Measurements from ENCODE around the gene YARS1. TPM values are rescaled to one million over a fixed set of nuclear protein-coding genes. Genes with fewer than 3 reads are reported as not detected.
"Not testable (repeated sequence)": the region's sequence is repeated elsewhere in the genome, so short reads cannot be mapped to it uniquely, and the experiment has no call there.

Gene YARS1
- total RNA-seq, 1 experiment from 2014 or later: 118 TPM

DNA sequence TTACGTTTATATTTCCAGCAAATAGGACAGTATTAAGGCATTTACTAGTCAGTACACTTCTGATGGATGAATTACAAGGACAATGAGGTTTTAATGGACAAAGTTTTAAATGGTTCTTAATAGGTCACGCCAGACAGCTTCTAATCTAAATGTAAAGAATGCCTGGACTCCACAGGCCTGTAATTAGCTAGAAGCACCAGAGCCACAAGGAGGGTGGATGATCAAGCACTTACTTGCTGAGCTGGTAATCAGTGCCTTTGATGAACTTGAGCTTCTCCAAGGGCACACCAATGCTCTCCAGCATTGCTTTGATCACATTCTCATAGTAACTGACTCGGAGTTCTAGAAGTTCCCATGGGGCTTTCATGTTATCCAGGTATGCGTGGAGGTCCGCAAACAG, 6.8 kb downstream of the YARS1 start:
- H4K20me1 ChIP-seq (ENCODE audit: insufficient read depth, low read depth, low read length): peaks cover 13% of the 10 kb centered on the region; the same call in 1 of the 2 replicates
- H3K4me2 ChIP-seq (ENCODE audit: low read depth, low read length, poor library complexity, severe bottlenecking): no peak overlapping the region
- no peaks in the 10 kb centered on the region for H3K27me3 ChIP-seq (ENCODE audit: low read length)
- peaks cover 16% of the 10 kb centered on the region for H3K4me1 ChIP-seq (ENCODE audit: low read length)
- no peaks in the 10 kb centered on the region for H3K9me3 ChIP-seq (ENCODE audit: low read length)
- H3K4me3 ChIP-seq (ENCODE audit: low read length): no peak overlapping the region
- peaks cover 52% of the 10 kb centered on the region for H3K36me3 ChIP-seq (ENCODE audit: insufficient read depth, low read length)
- H3K9ac ChIP-seq (ENCODE audit: low read length): no peak overlapping the region
- no peak overlapping the region for H2AFZ ChIP-seq (ENCODE audit: low read length)
- no peak overlapping the region for H3K27ac ChIP-seq (ENCODE audit: low read length)
- DNase-seq: no peak
- H3K9me2 ChIP-seq (replicated peaks; ENCODE audit: insufficient read depth, low read length): no peaks in the 10 kb centered on the region
- H3K79me2 ChIP-seq (ENCODE audit: low read length): peaks cover 73% of the 10 kb centered on the region

DNA sequence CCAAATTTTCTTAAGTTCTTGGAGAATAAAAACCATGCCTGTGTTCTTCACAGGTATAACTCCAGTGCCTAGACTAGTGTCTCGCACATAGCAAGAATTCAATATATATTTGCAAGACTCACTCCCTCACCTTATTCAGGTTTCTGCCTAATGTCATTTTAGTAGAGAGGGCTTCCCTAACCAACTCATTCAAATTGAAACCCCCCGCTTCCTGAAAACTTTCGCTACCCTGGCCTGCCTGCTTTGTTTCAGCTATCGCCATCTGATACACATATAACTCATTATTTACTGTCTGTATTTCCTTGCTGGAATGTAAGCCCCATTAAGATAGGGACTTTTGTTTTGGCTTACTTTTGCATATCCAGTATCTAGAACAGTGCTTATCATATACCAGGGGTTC, 8.6 kb downstream of the YARS1 start:
- H3K9ac ChIP-seq (ENCODE audit: low read length): no peak overlapping the region
- H3K27me3 ChIP-seq (ENCODE audit: low read length): no peaks in the 10 kb centered on the region
- H2AFZ ChIP-seq (ENCODE audit: low read length): no peak overlapping the region
- no peak overlapping the region for H3K4me2 ChIP-seq (ENCODE audit: low read depth, low read length, poor library complexity, severe bottlenecking)
- no peak overlapping the region for H3K4me3 ChIP-seq (ENCODE audit: low read length)
- 0 out of 2 replicates have a peak, but pooled peaks cover 5% of the 10 kb centered on the region for H3K4me1 ChIP-seq (ENCODE audit: low read length)
- no peaks in the 10 kb centered on the region for H3K9me2 ChIP-seq (replicated peaks; ENCODE audit: insufficient read depth, low read length)
- peaks cover 9% of the 10 kb centered on the region; the same call in 1 of the 2 replicates for H4K20me1 ChIP-seq (ENCODE audit: insufficient read depth, low read depth, low read length)
- peaks cover 55% of the 10 kb centered on the region for H3K79me2 ChIP-seq (ENCODE audit: low read length)
- DNase-seq: no peak
- H3K27ac ChIP-seq (ENCODE audit: low read length): no peak overlapping the region
- H3K9me3 ChIP-seq (ENCODE audit: low read length): no peaks in the 10 kb centered on the region
- peaks cover 51% of the 10 kb centered on the region for H3K36me3 ChIP-seq (ENCODE audit: insufficient read depth, low read length)

GRCh38 chr1:32806910-32807523, 10.1 kb downstream of the YARS1 start:
- H3K4me3 ChIP-seq (ENCODE audit: low read length): no peak overlapping the region
- no peaks in the 10 kb centered on the region for H3K9me3 ChIP-seq (ENCODE audit: low read length)
- peaks cover 40% of the 10 kb centered on the region for H3K79me2 ChIP-seq (ENCODE audit: low read length)
- no peak for DNase-seq
- no peak overlapping the region for H3K4me2 ChIP-seq (ENCODE audit: low read depth, low read length, poor library complexity, severe bottlenecking)
- peaks cover 43% of the 10 kb centered on the region for H3K36me3 ChIP-seq (ENCODE audit: insufficient read depth, low read length)
- H3K4me1 ChIP-seq (ENCODE audit: low read length): no peaks in the 10 kb centered on the region
- H3K9ac ChIP-seq (ENCODE audit: low read length): no peak overlapping the region
- no peak overlapping the region for H3K27ac ChIP-seq (ENCODE audit: low read length)
- H2AFZ ChIP-seq (ENCODE audit: low read length): no peak overlapping the region
- H3K9me2 ChIP-seq (replicated peaks; ENCODE audit: insufficient read depth, low read length): no peaks in the 10 kb centered on the region
- no peaks in the 10 kb centered on the region for H3K27me3 ChIP-seq (ENCODE audit: low read length)
- peaks cover 5% of the 10 kb centered on the region; the same call in 1 of the 2 replicates for H4K20me1 ChIP-seq (ENCODE audit: insufficient read depth, low read depth, low read length)

GRCh38 chr1:32806290-32806689, 10.9 kb downstream of the YARS1 start:
- Histone ChIP-seq H2AFZ (ENCODE audit: low read length) (no peak overlapping the region), H3K27ac (ENCODE audit: low read length) (no peak overlapping the region), H3K9me3 (ENCODE audit: low read length) (no peaks in the 10 kb centered on the region), H3K79me2 (ENCODE audit: low read length) (peaks cover 34% of the 10 kb centered on the region), H3K4me1 (ENCODE audit: low read length) (no peaks in the 10 kb centered on the region), H3K4me3 (ENCODE audit: low read length) (no peak overlapping the region), H3K27me3 (ENCODE audit: low read length) (no peaks in the 10 kb centered on the region), H3K4me2 (ENCODE audit: low read depth, low read length, poor library complexity, severe bottlenecking) (no peak overlapping the region), H3K9me2 (replicated peaks; ENCODE audit: insufficient read depth, low read length) (no peaks in the 10 kb centered on the region), H4K20me1 (ENCODE audit: insufficient read depth, low read depth, low read length) (no peaks in the 10 kb centered on the region; the same call in 1 of the 2 replicates), H3K36me3 (ENCODE audit: insufficient read depth, low read length) (peaks cover 44% of the 10 kb centered on the region), H3K9ac (ENCODE audit: low read length) (no peak overlapping the region)
- DNase-seq: no peak

- H3K27me3 ChIP-seq (ENCODE audit: low read length); H3K9ac ChIP-seq (ENCODE audit: low read length); H3K9me2 ChIP-seq (replicated peaks; ENCODE audit: insufficient read depth, low read length); H3K4me3 ChIP-seq (ENCODE audit: low read length); H3K9me3 ChIP-seq (ENCODE audit: low read length); H3K4me1 ChIP-seq (ENCODE audit: low read length); H4K20me1 ChIP-seq (ENCODE audit: insufficient read depth, low read depth, low read length); H3K27ac ChIP-seq (ENCODE audit: low read length); H2AFZ ChIP-seq (ENCODE audit: low read length); DNase-seq; H3K4me2 ChIP-seq (ENCODE audit: low read depth, low read length, poor library complexity, severe bottlenecking): not testable (repeated sequence)
- Histone ChIP-seq H3K36me3 (ENCODE audit: insufficient read depth, low read length) (peaks cover 33% of the 10 kb centered on the region), H3K79me2 (ENCODE audit: low read length) (peaks cover 26% of the 10 kb centered on the region)
Measured at GRCh38 chr1:32804460-32804859, 12.7 kb downstream of the YARS1 start.

DNA sequence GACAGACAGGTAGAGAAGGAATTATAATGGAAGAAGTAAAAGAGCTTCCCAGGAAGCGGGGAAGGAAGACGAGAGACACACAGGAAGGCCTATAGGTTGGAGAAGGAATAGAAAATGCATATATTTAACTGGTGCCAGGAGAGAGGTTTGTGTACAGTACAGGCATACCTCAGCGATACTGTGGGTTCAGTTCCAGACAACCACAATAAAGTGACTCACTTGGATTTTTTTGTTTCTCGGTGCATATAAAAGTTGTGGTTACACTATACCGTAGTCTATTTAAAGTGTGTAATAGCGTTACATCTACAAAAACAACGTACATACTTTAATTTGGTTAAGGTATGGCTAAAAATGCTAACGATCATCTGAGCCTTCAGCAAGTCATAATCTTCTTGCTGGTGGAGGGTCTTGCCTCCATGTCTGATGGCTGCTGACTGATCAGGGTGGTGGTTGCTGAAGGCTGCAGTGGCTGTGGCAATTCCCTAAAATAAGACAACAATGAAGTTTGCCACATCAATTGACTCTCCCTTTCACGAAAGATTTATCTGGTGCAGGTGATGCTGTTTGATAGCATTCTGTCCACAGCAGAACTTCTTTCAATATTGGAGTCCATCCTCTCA, 16.0 kb downstream of the YARS1 start:
- Histone ChIP-seq H2AFZ (ENCODE audit: low read length) (no peak overlapping the region), H3K4me1 (ENCODE audit: low read length) (peaks cover 8% of the 10 kb centered on the region), H3K9me2 (replicated peaks; ENCODE audit: insufficient read depth, low read length) (no peaks in the 10 kb centered on the region), H3K79me2 (ENCODE audit: low read length) (peaks cover 7% of the 10 kb centered on the region), H3K4me2 (ENCODE audit: low read depth, low read length, poor library complexity, severe bottlenecking) (no peak overlapping the region), H3K9me3 (ENCODE audit: low read length) (no peaks in the 10 kb centered on the region), H3K27ac (ENCODE audit: low read length) (no peak overlapping the region), H3K27me3 (ENCODE audit: low read length) (no peaks in the 10 kb centered on the region), H4K20me1 (ENCODE audit: insufficient read depth, low read depth, low read length) (no peaks in the 10 kb centered on the region), H3K36me3 (ENCODE audit: insufficient read depth, low read length) (peaks cover 20% of the 10 kb centered on the region), H3K4me3 (ENCODE audit: low read length) (no peak overlapping the region), H3K9ac (ENCODE audit: low read length) (no peak overlapping the region)
- DNase-seq: no peak

DNA sequence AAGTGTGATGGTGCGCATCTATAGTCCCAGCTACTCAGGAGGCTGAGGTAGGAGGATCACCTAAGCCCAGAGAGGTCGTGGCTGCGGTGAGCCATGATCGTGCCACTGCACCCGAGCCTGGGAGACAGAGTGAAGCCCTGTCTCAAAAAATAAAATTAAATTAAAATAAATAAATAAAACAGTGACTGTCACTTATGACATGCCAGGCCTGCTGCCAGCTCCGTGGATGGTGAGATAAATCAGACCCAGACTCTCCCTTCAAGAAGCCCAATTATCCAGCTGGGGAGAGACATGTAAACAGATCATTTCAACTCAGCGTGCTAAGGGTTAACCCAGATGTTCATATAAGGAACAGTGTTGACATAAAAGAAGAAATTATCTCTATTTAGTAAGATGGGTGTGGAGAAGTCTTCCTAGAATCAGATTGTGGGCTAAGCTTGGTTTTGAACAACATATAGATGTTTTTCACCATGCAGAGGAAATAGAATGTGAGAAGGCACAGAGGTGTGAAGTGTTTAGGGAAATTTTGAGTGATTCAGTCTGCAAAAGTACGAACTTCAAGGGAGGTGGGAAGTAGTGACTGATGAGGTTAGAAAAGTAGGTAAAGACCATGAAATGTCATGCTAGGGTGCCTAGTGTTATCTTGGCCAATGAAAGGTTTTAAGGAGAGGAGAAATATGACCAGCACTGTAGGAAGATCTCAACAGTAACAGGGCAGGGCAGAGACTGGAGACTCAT, 18.3 kb downstream of the YARS1 start:
- H3K9me3 ChIP-seq (ENCODE audit: low read length): no peaks in the 10 kb centered on the region
- H3K9me2 ChIP-seq (replicated peaks; ENCODE audit: insufficient read depth, low read length): no peaks in the 10 kb centered on the region
- DNase-seq: peak; percentile 42
- no peak overlapping the region for H3K4me2 ChIP-seq (ENCODE audit: low read depth, low read length, poor library complexity, severe bottlenecking)
- peaks cover 8% of the 10 kb centered on the region for H3K4me1 ChIP-seq (ENCODE audit: low read length)
- no peak overlapping the region for H3K4me3 ChIP-seq (ENCODE audit: low read length)
- H3K9ac ChIP-seq (ENCODE audit: low read length): no peak overlapping the region
- no peak overlapping the region for H3K27ac ChIP-seq (ENCODE audit: low read length)
- no peaks in the 10 kb centered on the region for H4K20me1 ChIP-seq (ENCODE audit: insufficient read depth, low read depth, low read length)
- peaks cover 16% of the 10 kb centered on the region for H3K36me3 ChIP-seq (ENCODE audit: insufficient read depth, low read length)
- H3K27me3 ChIP-seq (ENCODE audit: low read length): no peaks in the 10 kb centered on the region
- peaks cover 5% of the 10 kb centered on the region; the same call in 1 of the 2 replicates for H3K79me2 ChIP-seq (ENCODE audit: low read length)
- H2AFZ ChIP-seq (ENCODE audit: low read length): no peak overlapping the region

- Histone ChIP-seq H3K79me2 (ENCODE audit: low read length) (peaks cover 5% of the 10 kb centered on the region; the same call in 1 of the 2 replicates), H3K4me1 (ENCODE audit: low read length) (peaks cover 8% of the 10 kb centered on the region), H3K27me3 (ENCODE audit: low read length) (no peaks in the 10 kb centered on the region), H4K20me1 (ENCODE audit: insufficient read depth, low read depth, low read length) (no peaks in the 10 kb centered on the region), H3K36me3 (ENCODE audit: insufficient read depth, low read length) (peaks cover 16% of the 10 kb centered on the region), H3K4me3 (ENCODE audit: low read length) (no peak overlapping the region), H3K9ac (ENCODE audit: low read length) (no peak overlapping the region), H2AFZ (ENCODE audit: low read length) (no peak overlapping the region), H3K27ac (ENCODE audit: low read length) (no peak overlapping the region), H3K9me3 (ENCODE audit: low read length) (no peaks in the 10 kb centered on the region), H3K4me2 (ENCODE audit: low read depth, low read length, poor library complexity, severe bottlenecking) (no peak overlapping the region), H3K9me2 (replicated peaks; ENCODE audit: insufficient read depth, low read length) (no peaks in the 10 kb centered on the region)
- no peak for DNase-seq
Measured at GRCh38 chr1:32798191-32798590, 19.0 kb downstream of the YARS1 start.
